ENCODE data around the gene AEBP1.

AEBP1 gene

DNA sequence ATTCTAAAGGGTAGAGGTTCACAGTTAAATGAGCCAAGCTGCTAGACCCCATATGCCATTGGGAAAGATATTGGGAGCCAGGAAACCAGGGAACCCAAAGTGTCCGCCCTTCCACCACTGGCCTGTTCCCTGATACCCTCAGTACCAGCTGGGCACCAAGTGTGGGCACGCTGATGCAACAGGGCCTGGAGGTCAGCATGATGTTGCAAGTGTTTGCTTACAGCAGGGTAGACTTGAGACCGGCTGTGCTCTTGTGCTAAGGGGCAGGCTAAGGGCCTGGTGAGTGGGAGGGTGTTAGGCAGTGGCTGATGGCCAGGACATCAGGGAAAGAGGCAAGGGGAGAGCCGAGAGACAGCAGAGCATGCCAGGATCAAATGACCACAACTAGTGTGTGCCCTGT lies 58.0 kb downstream of the AEBP1 start:
- TF ChIP-seq, protein P1, sequence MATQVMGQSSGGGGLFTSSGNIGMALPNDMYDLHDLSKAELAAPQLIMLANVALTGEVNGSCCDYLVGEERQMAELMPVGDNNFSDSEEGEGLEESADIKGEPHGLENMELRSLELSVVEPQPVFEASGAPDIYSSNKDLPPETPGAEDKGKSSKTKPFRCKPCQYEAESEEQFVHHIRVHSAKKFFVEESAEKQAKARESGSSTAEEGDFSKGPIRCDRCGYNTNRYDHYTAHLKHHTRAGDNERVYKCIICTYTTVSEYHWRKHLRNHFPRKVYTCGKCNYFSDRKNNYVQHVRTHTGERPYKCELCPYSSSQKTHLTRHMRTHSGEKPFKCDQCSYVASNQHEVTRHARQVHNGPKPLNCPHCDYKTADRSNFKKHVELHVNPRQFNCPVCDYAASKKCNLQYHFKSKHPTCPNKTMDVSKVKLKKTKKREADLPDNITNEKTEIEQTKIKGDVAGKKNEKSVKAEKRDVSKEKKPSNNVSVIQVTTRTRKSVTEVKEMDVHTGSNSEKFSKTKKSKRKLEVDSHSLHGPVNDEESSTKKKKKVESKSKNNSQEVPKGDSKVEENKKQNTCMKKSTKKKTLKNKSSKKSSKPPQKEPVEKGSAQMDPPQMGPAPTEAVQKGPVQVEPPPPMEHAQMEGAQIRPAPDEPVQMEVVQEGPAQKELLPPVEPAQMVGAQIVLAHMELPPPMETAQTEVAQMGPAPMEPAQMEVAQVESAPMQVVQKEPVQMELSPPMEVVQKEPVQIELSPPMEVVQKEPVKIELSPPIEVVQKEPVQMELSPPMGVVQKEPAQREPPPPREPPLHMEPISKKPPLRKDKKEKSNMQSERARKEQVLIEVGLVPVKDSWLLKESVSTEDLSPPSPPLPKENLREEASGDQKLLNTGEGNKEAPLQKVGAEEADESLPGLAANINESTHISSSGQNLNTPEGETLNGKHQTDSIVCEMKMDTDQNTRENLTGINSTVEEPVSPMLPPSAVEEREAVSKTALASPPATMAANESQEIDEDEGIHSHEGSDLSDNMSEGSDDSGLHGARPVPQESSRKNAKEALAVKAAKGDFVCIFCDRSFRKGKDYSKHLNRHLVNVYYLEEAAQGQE (IDR thresholded peaks at IDR 0.05; ENCODE audit: insufficient read depth in 1 of 2, low read depth in 2 of 2, low read length in 2 of 2), result no peak
- no peak for TF ChIP-seq FOXP2 (optimal IDR thresholded peaks at IDR 0.05; ENCODE audit: borderline replicate concordance, extremely low read depth, extremely low read length, insufficient read depth)
- no peak for TF ChIP-seq POLR2AphosphoS5 (IDR thresholded peaks at IDR 0.05; ENCODE audit: low read depth, low read length)
- TF ChIP-seq SIN3A (IDR thresholded peaks at IDR 0.05; ENCODE audit: borderline replicate concordance, insufficient read depth, low read length), result no peak
- TF ChIP-seq TAF1 (IDR thresholded peaks at IDR 0.05; ENCODE audit: borderline replicate concordance, insufficient read depth, low read length), result no peak

DNA sequence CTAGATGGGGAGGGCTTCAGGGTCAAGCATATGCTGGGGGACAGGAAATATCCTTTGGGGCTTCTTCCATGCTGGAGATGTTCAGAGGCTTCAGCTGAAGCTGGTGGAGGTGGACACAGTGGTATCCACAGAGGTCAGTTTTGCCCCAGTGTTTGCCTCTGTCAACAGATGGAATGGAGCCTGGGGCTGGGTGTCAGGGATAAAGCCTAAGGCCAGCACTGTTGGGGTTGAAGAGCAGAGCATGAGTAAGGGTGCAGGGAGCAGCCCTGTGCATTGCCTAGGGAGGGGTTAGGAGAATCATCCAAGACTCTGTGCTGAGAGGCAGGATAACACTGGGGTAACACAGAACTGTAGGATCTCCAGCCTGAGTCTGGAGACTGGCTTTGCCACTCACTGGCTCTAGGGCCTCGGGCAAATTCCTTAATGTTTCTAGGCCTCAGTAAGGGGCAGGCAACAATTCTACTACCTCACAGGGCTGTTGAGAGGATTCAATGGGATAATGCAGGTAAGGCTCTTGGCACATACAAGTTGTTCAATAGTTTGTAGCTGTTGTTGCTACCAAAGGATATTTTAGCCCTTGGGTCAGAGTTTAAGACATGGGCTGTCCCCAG lies 58.7 kb downstream of the AEBP1 start:
- TF ChIP-seq SIN3A (IDR thresholded peaks at IDR 0.05; ENCODE audit: borderline replicate concordance, insufficient read depth, low read length) (no peak), TAF1 (IDR thresholded peaks at IDR 0.05; ENCODE audit: borderline replicate concordance, insufficient read depth, low read length) (no peak), POLR2AphosphoS5 (IDR thresholded peaks at IDR 0.05; ENCODE audit: low read depth, low read length) (no peak), FOXP2 (optimal IDR thresholded peaks at IDR 0.05; ENCODE audit: borderline replicate concordance, extremely low read depth, extremely low read length, insufficient read depth) (no peak)
- TF ChIP-seq, protein P1 (IDR thresholded peaks at IDR 0.05; ENCODE audit: insufficient read depth in 1 of 2, low read depth in 2 of 2, low read length in 2 of 2), result no peak

DNA sequence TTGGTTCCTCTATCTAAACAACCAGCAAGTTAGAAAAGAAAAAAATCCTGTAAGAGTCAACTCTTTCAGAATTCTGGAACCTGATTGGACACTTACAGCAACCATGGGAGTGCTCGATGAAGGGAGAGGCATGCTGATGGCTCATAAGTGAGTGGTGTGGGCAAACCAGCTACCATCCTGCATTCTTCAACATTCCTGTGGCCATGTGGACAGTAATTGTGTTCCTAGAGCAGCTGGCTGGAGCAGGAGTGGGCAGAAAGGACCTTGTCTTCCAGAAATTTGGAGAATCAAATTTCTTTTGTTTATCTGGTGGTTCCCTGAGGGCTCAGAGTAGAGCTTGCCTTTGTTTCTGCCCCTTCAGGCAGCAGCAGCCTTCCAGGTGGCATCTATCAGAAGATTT lies 59.4 kb downstream of the AEBP1 start:
- no peak for TF ChIP-seq FOXP2 (optimal IDR thresholded peaks at IDR 0.05; ENCODE audit: borderline replicate concordance, extremely low read depth, extremely low read length, insufficient read depth)
- TF ChIP-seq, protein P1 (IDR thresholded peaks at IDR 0.05; ENCODE audit: insufficient read depth in 1 of 2, low read depth in 2 of 2, low read length in 2 of 2), result no peak
- no peak for TF ChIP-seq POLR2AphosphoS5 (IDR thresholded peaks at IDR 0.05; ENCODE audit: low read depth, low read length)
- TF ChIP-seq SIN3A (IDR thresholded peaks at IDR 0.05; ENCODE audit: borderline replicate concordance, insufficient read depth, low read length), result no peak
- TF ChIP-seq TAF1 (IDR thresholded peaks at IDR 0.05; ENCODE audit: borderline replicate concordance, insufficient read depth, low read length), result no peak
